Muscle layer of duodenum (tissue), 2 donors: ENCODE results near the gene WDFY4.

Experiments used
- H3K27ac ChIP-seq: one replicate; pipeline ENCODE4 v1.7.0; 2013; ENCODE audit warnings: mild to moderate bottlenecking, low read length
- H3K27me3 ChIP-seq: one replicate; pipeline ENCODE4 v1.7.0; 2013; ENCODE audit warnings: low read depth, mild to moderate bottlenecking, control low read depth, low read length
- H3K36me3 ChIP-seq, 2 donors: one replicate each; pipeline ENCODE4 v1.7.0; 2013; ENCODE audit warnings: low read length in 2 of 2, control low read depth in 1 of 2, mild to moderate bottlenecking in 1 of 2; ENCODE audit not compliant: insufficient read depth in 2 of 2, control insufficient read depth in 1 of 2
- H3K4me1 ChIP-seq, 2 donors: one replicate each; pipeline ENCODE4 v1.7.0; 2013; ENCODE audit warnings: low read length in 2 of 2, mild to moderate bottlenecking in 2 of 2, control low read depth in 1 of 2, moderate library complexity in 1 of 2; ENCODE audit not compliant: insufficient read depth in 2 of 2, control insufficient read depth in 1 of 2
- H3K4me3 ChIP-seq, 2 donors: one replicate each; pipeline ENCODE4 v1.7.0; 2013; ENCODE audit warnings: low read length in 2 of 2, low read depth in 1 of 2, mild to moderate bottlenecking in 1 of 2
- H3K9me3 ChIP-seq, 2 donors: one replicate each; pipeline ENCODE4 v1.7.0; 2013; ENCODE audit warnings: low read length in 2 of 2, control low read depth in 1 of 2, mild to moderate bottlenecking in 1 of 2; ENCODE audit not compliant: control insufficient read depth in 1 of 2
- donor health status: healthy.

The WDFY4 gene

DNA sequence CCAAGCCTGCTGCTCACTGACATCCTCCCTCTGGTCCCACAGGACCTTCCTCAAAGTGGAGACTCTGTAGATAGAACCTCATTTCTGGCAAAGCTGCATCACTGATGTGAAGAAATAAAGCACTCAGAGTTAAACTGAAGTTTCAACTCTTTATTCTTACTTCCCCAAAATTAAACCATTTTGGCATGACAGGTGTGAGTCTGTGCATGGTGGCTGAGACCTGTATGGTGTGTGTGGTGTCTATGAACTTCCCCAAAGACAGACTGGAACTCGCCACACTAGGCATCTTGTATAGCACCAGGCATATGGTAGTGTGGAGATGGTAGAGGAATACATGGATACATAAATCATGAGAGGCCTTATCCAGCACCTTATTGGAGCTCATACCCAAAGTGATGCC, 6.6 kb upstream of the WDFY4 start:
- Histone ChIP-seq H3K27ac (no peak overlapping the region), H3K36me3 (no peaks in the 10 kb centered on the region), H3K4me3 (no peak overlapping the region), H3K9me3 (peaks cover 0 to 17% of the 10 kb centered on the region in 2 donors), H3K4me1 (no peaks in the 10 kb centered on the region), H3K27me3 (no peaks in the 10 kb centered on the region)

GRCh38 chr10:48681740-48682139, 2.9 kb upstream of the WDFY4 start:
- H3K4me1 ChIP-seq, result no peaks in the 10 kb centered on the region
- H3K9me3 ChIP-seq, result peaks cover 0 to 17% of the 10 kb centered on the region in 2 donors
- no peaks in the 10 kb centered on the region for H3K27me3 ChIP-seq
- no peaks in the 10 kb centered on the region for H3K36me3 ChIP-seq
- no peak overlapping the region for H3K27ac ChIP-seq
- no peak overlapping the region for H3K4me3 ChIP-seq

- peaks cover 0 to 17% of the 10 kb centered on the region in 2 donors for H3K9me3 ChIP-seq
- no peaks in the 10 kb centered on the region for H3K4me1 ChIP-seq
- no peak overlapping the region for H3K4me3 ChIP-seq
- no peak overlapping the region for H3K27ac ChIP-seq
- H3K36me3 ChIP-seq, result no peaks in the 10 kb centered on the region
- H3K27me3 ChIP-seq, result no peaks in the 10 kb centered on the region
Measured at GRCh38 chr10:48682265-48682664, 2.4 kb upstream of the WDFY4 start.

DNA sequence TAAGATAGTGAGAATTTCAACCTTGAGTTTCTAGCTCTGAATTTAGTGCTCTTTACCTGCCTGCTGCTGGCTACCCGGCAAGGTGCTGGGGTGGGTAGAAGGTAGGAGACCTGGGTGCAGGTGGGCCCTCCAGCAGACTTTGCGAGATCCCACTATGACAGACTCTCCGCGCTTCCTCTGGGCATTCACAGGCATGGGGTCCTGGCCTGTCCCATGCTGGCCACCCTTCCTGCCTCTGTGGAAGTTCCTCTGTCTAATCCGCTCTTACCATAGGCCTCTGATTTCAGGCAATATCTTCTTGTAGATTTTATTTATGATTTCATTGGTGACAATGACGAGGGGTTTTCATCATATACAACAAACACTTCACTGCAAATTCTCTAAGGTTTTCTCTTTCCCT, 1.2 kb upstream of the WDFY4 start:
- Histone ChIP-seq H3K9me3 (peaks cover 0 to 7% of the 10 kb centered on the region in 2 donors), H3K27me3 (no peaks in the 10 kb centered on the region), H3K4me1 (no peaks in the 10 kb centered on the region), H3K4me3 (no peak overlapping the region), H3K36me3 (no peaks in the 10 kb centered on the region), H3K27ac (no peak overlapping the region)

- no peaks in the 10 kb centered on the region for H3K36me3 ChIP-seq
- H3K9me3 ChIP-seq, result peaks cover 0 to 6% of the 10 kb centered on the region in 2 donors
- no peaks in the 10 kb centered on the region for H3K27me3 ChIP-seq
- H3K4me3 ChIP-seq, result no peak overlapping the region
- H3K27ac ChIP-seq, result no peak overlapping the region
- no peaks in the 10 kb centered on the region for H3K4me1 ChIP-seq
Measured at GRCh38 chr10:48683868-48684267, 805 bp upstream of the WDFY4 start.

DNA sequence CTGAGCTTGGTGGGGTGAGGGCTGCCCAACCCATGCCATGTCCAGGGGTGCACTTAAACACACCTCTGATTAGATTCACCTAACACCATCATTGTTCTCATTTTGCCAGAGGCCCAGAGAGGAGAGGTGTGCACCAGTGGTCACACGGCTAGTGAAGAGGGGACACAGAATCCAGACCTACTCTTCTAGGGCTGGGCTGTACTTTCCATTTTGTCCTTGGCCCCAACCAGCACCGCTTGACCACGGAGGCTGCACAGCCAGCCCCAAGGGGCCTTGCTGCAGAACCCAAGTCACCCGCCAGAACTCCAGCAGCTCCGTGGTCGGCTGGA, 246 bp upstream of the WDFY4 start:
- H3K27ac ChIP-seq, result no peak overlapping the region
- no peak overlapping the region for H3K4me3 ChIP-seq
- H3K36me3 ChIP-seq, result no peaks in the 10 kb centered on the region
- peaks cover 0 to 5% of the 10 kb centered on the region in 2 donors for H3K9me3 ChIP-seq
- no peaks in the 10 kb centered on the region for H3K4me1 ChIP-seq
- no peaks in the 10 kb centered on the region for H3K27me3 ChIP-seq

GRCh38 chr10:48685731-48686130, 1.1 kb downstream of the WDFY4 start:
- peaks cover 0 to 5% of the 10 kb centered on the region in 2 donors for H3K9me3 ChIP-seq
- no peaks in the 10 kb centered on the region for H3K4me1 ChIP-seq
- no peak overlapping the region for H3K27ac ChIP-seq
- no peak overlapping the region for H3K4me3 ChIP-seq
- no peaks in the 10 kb centered on the region for H3K36me3 ChIP-seq
- H3K27me3 ChIP-seq, result no peaks in the 10 kb centered on the region

DNA sequence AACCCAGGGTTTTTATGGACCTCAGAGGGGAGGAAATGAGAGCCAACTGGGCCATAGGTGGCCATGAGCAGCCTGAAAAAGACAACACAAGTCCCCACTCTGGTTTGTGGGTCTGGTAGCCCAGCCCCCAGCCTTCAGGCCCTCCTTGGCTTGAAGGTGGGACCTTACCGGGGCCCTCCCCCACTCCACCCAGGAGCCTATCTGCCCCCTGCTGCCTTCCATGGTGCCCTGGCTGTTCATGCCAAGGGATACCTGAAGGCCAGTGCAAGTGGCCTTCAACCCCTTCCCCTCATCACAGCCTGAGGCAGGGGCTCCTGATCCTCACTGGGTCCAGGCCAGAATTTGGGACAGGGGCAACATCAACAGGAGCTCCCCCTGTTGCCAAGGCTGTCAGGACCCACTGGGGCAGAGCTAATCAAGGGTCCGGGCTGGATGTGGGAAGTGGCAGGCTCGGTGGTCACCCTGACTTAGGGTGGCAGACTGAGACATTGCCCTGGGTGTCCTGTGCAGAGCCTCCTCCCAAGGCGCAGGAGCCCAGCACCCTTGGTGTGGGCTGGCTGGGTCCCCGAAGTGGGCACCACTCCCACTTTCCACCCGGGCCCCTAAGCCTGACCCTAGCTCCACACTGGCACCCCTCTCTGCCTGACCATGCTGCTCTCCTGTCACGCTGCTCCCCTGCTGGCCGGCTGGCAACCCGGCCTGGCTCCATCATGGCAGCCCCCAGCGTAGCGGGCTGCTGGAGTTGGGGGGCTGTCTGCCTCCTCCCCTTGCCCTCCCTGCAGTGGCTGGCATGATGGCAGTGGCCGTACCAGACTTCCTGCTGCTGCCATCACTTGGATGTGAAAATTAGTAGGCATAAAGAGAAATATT, 6.4 kb downstream of the WDFY4 start:
- no peaks in the 10 kb centered on the region for H3K27me3 ChIP-seq
- H3K27ac ChIP-seq, result no peak overlapping the region
- no peaks in the 10 kb centered on the region for H3K9me3 ChIP-seq
- no peaks in the 10 kb centered on the region for H3K4me1 ChIP-seq
- no peaks in the 10 kb centered on the region for H3K36me3 ChIP-seq
- no peak overlapping the region for H3K4me3 ChIP-seq

DNA sequence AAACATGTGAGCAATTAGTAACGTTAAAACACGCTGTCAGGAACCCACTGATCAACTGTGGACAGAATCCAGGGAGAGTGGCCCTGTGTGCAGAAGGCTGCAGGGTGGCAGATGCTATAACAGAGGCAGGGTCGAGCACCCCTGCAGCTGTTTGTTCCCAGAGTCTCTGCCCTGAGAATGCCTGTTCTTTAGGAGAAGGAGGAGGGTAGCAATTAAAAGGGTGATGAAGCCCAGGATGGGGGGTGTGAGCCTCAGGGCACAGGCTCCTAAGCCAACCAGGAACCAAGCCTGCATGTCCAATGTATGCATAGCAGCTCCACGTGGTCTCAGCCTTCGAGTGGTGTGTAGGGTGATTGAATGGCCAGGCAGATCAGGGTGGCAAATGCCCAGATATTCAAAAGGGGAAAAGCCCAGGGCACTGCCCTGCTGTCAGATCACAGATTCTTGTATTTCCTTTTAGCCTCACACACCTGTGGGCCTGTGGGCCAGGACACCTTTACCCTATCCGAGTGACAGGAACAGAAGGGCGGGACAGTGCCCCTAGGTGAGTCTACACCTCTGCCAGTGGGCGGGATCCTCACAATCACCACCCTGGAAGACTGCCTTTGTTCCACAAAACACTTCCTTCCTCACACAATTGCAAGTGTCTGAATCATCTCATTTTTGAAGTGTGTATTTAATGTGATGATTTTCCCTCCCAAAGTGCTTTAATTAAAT, 7.3 kb downstream of the WDFY4 start:
- no peaks in the 10 kb centered on the region for H3K4me1 ChIP-seq
- no peaks in the 10 kb centered on the region for H3K36me3 ChIP-seq
- no peaks in the 10 kb centered on the region for H3K27me3 ChIP-seq
- no peak overlapping the region for H3K27ac ChIP-seq
- no peaks in the 10 kb centered on the region for H3K9me3 ChIP-seq
- H3K4me3 ChIP-seq, result no peak overlapping the region

- H3K27ac ChIP-seq, result no peak overlapping the region
- no peaks in the 10 kb centered on the region for H3K9me3 ChIP-seq
- no peaks in the 10 kb centered on the region for H3K4me1 ChIP-seq
- H3K36me3 ChIP-seq, result no peaks in the 10 kb centered on the region
- no peak overlapping the region for H3K4me3 ChIP-seq
- H3K27me3 ChIP-seq, result no peaks in the 10 kb centered on the region
Measured at GRCh38 chr10:48692748-48693147, 8.1 kb downstream of the WDFY4 start.

DNA sequence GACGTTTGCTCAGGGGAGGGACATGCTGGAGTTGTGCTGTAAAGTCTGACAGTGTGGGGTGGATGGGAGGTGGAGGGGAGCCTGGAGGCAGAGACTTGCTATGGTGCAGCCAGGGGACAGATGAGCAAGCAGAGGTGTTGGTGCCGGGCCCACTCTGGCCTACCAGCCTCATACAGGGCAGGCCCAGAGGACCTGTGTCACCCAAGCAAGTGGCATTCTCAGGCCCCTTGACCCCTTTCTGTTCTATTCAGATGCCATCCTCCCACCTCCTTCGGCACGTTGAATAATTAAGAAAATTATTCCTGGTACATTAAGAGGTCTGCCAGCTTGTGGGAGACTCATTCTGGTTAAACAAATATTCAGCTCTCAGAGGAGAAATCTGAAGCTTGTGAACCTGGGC, 8.5 kb downstream of the WDFY4 start:
- Histone ChIP-seq H3K9me3 (no peaks in the 10 kb centered on the region), H3K4me3 (no peak overlapping the region), H3K36me3 (no peaks in the 10 kb centered on the region), H3K4me1 (no peaks in the 10 kb centered on the region), H3K27me3 (no peaks in the 10 kb centered on the region), H3K27ac (no peak overlapping the region)
